Stimulated activated CD4-positive, alpha-beta T cell treated with anti-CD3 and anti-CD28 coated beads, Interleukin-12 subunit alpha, Interleukin-12 subunit beta, amount 100 ng/mL, for 48 hours (primary cell): ENCODE measurements around the gene HSPBAP1.

Experiments
- DNase-seq, 3 donors: peaks; one replicate each; pipeline ENCODE4 v3.0.0-alpha.2; 2020; ENCODE audit warnings: low read depth in 2 of 3, low spot score in 1 of 3

HSPBAP1 gene

GRCh38 chr3:122690096-122690495, 103.5 kb downstream of the HSPBAP1 start:
- no peak for DNase-seq
